Aorta (tissue), 5 donors: ENCODE results near the gene FASLG. TPM values are rescaled to one million over a fixed set of nuclear protein-coding genes. Genes with fewer than 3 reads are reported as not detected.
"Not testable (repeated sequence)": the region's sequence is repeated elsewhere in the genome, so short reads cannot be mapped to it uniquely, and the experiment has no call there.

Experiments used
- ATAC-seq: fragments of 200-7000 bp; cut with Tn5 transposase; one replicate; pipeline ENCODE4 v1.9.1; 2022; ENCODE audit warnings: moderate library complexity; ENCODE audit not compliant: low FRiP score
- DNase-seq, 2 donors: peaks; one replicate each; pipeline ENCODE4 v3.0.0-alpha.2; 2020
- H3K27ac ChIP-seq, 2 donors: one replicate each; pipeline ENCODE4 v1.5.1; 2013; ENCODE audit warnings: low read length in 2 of 2, mild to moderate bottlenecking in 2 of 2, moderate library complexity in 2 of 2, control low read depth in 1 of 2, inconsistent platforms in 1 of 2, low read depth in 1 of 2
- H3K27me3 ChIP-seq, 2 donors: one replicate each; pipeline ENCODE4 v1.6.1; 2013; ENCODE audit warnings: control low read depth in 1 of 2, low read length in 1 of 2, mild to moderate bottlenecking in 1 of 2, moderate library complexity in 1 of 2; ENCODE audit not compliant: insufficient read depth in 2 of 2, control insufficient read depth in 1 of 2
- H3K36me3 ChIP-seq, 2 donors: one replicate each; pipeline ENCODE4 v1.6.1; 2013; ENCODE audit warnings: control low read depth in 1 of 2, low read length in 1 of 2, mild to moderate bottlenecking in 1 of 2; ENCODE audit not compliant: insufficient read depth in 2 of 2, control insufficient read depth in 1 of 2
- H3K4me1 ChIP-seq, 2 donors: one replicate each; pipeline ENCODE4 v1.6.1; 2013; ENCODE audit warnings: low read length in 2 of 2, control low read depth in 1 of 2, mild to moderate bottlenecking in 1 of 2, moderate library complexity in 1 of 2; ENCODE audit not compliant: insufficient read depth in 2 of 2, control insufficient read depth in 1 of 2
- H3K4me3 ChIP-seq, 2 donors: one replicate each; pipeline ENCODE4 v1.5.1; 2013; ENCODE audit warnings: low read length in 2 of 2, control low read depth in 1 of 2, mild to moderate bottlenecking in 1 of 2
- H3K9me3 ChIP-seq: one replicate; pipeline ENCODE4 v1.6.1; 2013; ENCODE audit warnings: mild to moderate bottlenecking, low read length; ENCODE audit not compliant: control insufficient read depth
- WGBS, 2 donors: extraction: QIAGEN DNeasy Blood & Tissue Kit; methylation state at CpG; one replicate each; pipeline ENCODE4 v1.1.7; 2013; 5-methylcytosine and 5-hydroxymethylcytosine counted together
- intact Hi-C, 2 donors: fragments of 100-400 bp; cut with DNase I; formaldehyde crosslinking; loops; one replicate each; pipeline versions ENCODE4 v1.14.2 to v1.15.0; 2022
- long read RNA-seq, 2 donors: library from polyadenylated mRNA; unstranded; transcript quantifications; one replicate each; pipeline ENCODE4 v2.0.0, GENCODE V29; 2020 to 2021
- polyA plus RNA-seq, 2 donors: library from polyadenylated mRNA; stranded (reverse); fragments of 200-250 nt; gene quantifications; one replicate each; pipeline ENCODE4 v1.2.3, GENCODE V29; 2013
- total RNA-seq, 2 donors: library from RNA; stranded (reverse); fragmentation: NEBNext Ultra II Directional; extraction: Animal tissue kit (Norgen Biotek cat#: 25700); gene quantifications; one replicate each; pipeline ENCODE4 v1.2.1, GENCODE V29; 2021
- donor health status: healthy with polysubstance abuse.
- donor health status: Bipolar disorder and iron deficiency.
- donor health status: DM: no; HTN: no; CAD: no.
- donor health status: DM: no; HTN: no; CAD: no.
- donor health status: DM: yes; HTN: yes; CAD: no.

Gene FASLG, protein sequence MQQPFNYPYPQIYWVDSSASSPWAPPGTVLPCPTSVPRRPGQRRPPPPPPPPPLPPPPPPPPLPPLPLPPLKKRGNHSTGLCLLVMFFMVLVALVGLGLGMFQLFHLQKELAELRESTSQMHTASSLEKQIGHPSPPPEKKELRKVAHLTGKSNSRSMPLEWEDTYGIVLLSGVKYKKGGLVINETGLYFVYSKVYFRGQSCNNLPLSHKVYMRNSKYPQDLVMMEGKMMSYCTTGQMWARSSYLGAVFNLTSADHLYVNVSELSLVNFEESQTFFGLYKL
- total RNA-seq (under 1 TPM in 1 of 2 donors, not detected in 1; 0.33 TPM), polyA plus RNA-seq (not detected)
- long read RNA-seq, donor 1: 0 reads
- long read RNA-seq, donor 2: 0 reads

DNA sequence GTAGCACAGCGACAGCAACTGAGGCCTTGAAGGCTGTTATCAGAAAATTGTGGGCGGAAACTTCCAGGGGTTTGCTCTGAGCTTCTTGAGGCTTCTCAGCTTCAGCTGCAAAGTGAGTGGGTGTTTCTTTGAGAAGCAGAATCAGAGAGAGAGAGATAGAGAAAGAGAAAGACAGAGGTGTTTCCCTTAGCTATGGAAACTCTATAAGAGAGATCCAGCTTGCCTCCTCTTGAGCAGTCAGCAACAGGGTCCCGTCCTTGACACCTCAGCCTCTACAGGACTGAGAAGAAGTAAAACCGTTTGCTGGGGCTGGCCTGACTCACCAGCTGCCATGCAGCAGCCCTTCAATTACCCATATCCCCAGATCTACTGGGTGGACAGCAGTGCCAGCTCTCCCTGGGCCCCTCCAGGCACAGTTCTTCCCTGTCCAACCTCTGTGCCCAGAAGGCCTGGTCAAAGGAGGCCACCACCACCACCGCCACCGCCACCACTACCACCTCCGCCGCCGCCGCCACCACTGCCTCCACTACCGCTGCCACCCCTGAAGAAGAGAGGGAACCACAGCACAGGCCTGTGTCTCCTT lies at the start of gene FASLG:
Gene FASLG (plus strand): TSS at position 233 of the 583 bp plus-strand sequence. CDS start 99 bp downstream, at position 332.
- DNase-seq (peak in 1 of 2 donors; percentile 77), ATAC-seq (peak; percentile 36)
- intact Hi-C loops: no loop called here
- H3K4me3 ChIP-seq: no peak within 1 kb of the TSS
- no peak within 1 kb of the TSS for H3K27ac ChIP-seq
- H3K9me3 ChIP-seq: peaks cover 3% of the 10 kb centered on the region
- no peaks in the 10 kb centered on the region for H3K4me1 ChIP-seq
- WGBS, 2 donors: 84 to 92% methylated on average over 11 of the region's 11 CpGs
- no peaks in the 10 kb centered on the region for H3K27me3 ChIP-seq
- no peaks in the 10 kb centered on the region for H3K36me3 ChIP-seq

DNA sequence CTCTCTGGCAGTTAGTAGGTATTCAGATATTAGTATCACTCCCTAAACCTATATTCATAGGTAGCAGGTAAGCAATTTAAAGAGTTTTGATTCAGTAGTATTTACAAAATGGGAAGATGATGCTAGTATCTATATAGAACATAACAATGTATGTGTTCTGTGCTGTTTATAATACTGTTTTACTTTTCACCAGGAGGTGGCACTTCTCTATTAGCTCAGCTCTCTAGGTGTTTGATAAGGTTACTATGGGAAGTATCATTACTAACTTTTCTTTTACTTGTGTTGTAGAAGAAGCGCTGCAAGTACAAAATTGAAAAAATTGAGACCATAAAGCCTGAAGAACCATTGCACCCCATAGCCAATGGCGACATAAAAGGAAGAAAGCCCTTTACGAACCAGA lies 49.4 kb upstream of the FASLG start:
- 94 to 97% methylated on average over 3 of the region's 3 CpGs for WGBS, 2 donors
- no peaks in the 10 kb centered on the region for H3K4me1 ChIP-seq
- ATAC-seq (no peak), DNase-seq (no peak)
- H3K9me3 ChIP-seq: no peaks in the 10 kb centered on the region
- intact Hi-C loops: no loop called here
- no peaks in the 10 kb centered on the region for H3K27me3 ChIP-seq
- H3K36me3 ChIP-seq: no peaks in the 10 kb centered on the region
- H3K4me3 ChIP-seq: no peak overlapping the region
- H3K27ac ChIP-seq: no peak overlapping the region

DNA sequence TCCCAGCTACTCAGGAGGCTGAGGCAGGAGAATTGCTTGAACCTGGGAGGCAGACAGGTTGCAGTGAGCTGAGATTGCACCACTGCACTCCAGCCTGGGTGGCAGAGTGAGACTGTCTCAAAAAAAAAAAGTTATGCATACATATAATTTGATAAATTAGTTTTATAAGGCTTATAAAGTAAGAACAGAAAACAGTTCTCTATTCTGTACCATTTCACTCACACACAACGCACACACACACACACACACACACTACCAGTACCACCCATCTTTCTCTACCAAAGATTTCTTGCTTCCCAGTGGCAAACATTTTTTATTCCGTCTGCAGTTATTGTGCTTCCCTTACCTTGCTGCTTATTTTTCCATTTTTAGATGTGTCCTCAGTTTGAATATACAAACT lies 46.4 kb upstream of the FASLG start:
- intact Hi-C loops: no loop called here
- 91% methylated on average over 2 of the region's 2 CpGs for WGBS, 2 donors
- DNase-seq (no peak), ATAC-seq (no peak)
- no peaks in the 10 kb centered on the region for H3K36me3 ChIP-seq
- no peaks in the 10 kb centered on the region for H3K4me1 ChIP-seq
- peaks cover 2% of the 10 kb centered on the region for H3K9me3 ChIP-seq
- H3K27ac ChIP-seq: no peak overlapping the region
- no peak overlapping the region for H3K4me3 ChIP-seq
- H3K27me3 ChIP-seq: no peaks in the 10 kb centered on the region

DNA sequence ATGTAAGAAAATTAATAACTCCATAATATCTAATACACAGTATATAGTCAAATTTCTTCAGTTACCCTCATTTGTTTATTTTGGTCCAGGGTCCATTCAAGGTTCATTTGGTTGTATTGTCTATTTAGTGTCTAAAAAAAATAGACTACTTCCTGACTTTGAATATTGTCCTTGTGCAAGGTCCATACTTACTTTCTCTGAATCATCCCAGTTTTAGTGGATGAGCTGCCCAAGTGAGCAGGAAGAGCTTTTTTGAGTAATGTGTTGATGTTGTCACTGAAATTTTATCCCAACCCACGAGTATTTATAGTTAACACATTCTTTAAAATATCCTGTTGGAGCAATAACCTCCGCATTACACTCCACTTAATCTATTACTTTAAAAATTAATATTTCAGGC lies 45.6 kb upstream of the FASLG start:
- no peak overlapping the region for H3K4me3 ChIP-seq
- intact Hi-C loops: no loop called here
- H3K4me1 ChIP-seq: no peaks in the 10 kb centered on the region
- peaks cover 2% of the 10 kb centered on the region for H3K9me3 ChIP-seq
- no peaks in the 10 kb centered on the region for H3K36me3 ChIP-seq
- no peak for ATAC-seq
- 85 to 91% methylated on average over 2 of the region's 2 CpGs for WGBS, 2 donors
- H3K27ac ChIP-seq: no peak overlapping the region
- H3K27me3 ChIP-seq: no peaks in the 10 kb centered on the region
- no peak for DNase-seq

DNA sequence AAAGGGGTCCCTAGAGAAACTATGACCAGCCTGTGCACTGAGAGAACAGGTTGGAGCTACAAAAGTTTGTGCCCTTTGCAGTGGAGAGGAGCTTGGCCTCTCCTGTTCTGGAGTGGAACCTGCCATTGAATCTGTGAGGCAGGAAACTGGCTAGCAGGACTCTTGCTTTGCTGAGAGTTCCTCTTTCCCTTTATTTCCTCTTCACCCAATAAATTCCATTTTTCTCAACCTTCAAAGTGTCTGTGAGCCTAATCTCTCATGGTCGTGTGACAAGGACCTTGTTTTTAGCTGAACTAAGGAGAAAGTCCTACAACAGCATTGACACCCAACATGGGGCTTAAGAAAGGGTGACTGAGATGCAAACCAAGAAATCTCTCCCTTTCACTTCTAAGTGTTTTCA lies 42.7 kb upstream of the FASLG start:
- WGBS, 2 donors: 64 to 69% methylated on average over 1 of the region's 1 CpG
- intact Hi-C loops: no loop called here
- DNase-seq: no peak
- H3K27ac ChIP-seq: no peak overlapping the region
- no peak overlapping the region for H3K4me3 ChIP-seq
- no peaks in the 10 kb centered on the region for H3K36me3 ChIP-seq
- peaks cover 5% of the 10 kb centered on the region for H3K9me3 ChIP-seq
- no peaks in the 10 kb centered on the region for H3K27me3 ChIP-seq
- no peak for ATAC-seq
- H3K4me1 ChIP-seq: no peaks in the 10 kb centered on the region

DNA sequence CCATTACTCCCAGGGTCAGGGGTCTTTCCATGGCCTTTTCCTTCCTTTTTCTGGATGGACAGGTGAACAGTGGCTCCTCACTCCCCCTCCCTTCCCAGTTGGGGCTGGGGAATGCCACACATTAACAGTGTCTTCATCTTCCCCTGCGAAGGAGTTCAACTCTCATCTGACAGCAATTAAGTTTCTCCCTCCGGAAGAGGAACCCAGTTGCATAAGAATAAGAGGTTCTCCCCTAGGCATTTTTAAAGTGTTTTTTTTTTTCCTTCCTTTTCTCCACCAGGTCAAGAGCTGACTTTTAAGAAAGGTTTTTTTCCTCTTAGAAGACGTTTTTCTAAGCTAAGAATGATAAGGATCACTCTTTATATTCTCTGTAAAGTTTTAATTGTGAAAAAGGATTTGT lies 42.3 kb upstream of the FASLG start:
- H3K4me1 ChIP-seq: no peaks in the 10 kb centered on the region
- no peaks in the 10 kb centered on the region for H3K36me3 ChIP-seq
- H3K9me3 ChIP-seq: peaks cover 5% of the 10 kb centered on the region
- no peak overlapping the region for H3K27ac ChIP-seq
- no peak for ATAC-seq
- H3K27me3 ChIP-seq: no peaks in the 10 kb centered on the region
- WGBS, 2 donors: 54 to 61% methylated on average over 3 of the region's 3 CpGs
- H3K4me3 ChIP-seq: no peak overlapping the region
- intact Hi-C loops: no loop called here
- DNase-seq: no peak

DNA sequence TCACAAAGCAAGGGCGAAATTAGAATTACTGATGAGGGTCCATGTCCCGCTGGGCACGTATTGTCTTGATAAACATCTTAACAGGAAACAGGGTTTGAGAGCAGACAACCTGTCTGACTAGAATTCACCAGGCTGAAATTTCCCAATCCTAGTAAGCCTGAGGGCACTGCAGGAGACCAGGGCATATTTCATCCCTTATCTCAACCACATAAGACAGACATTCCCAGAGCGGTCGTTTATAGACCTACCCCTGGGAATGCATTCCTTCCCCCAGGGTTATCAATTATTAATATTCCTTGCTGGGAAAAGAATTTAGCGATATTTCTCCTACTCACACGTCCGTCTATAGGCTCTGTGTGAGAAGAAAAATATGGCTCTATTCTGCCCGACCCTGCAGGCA lies 38.3 kb upstream of the FASLG start:
- H3K36me3 ChIP-seq, H3K27me3 ChIP-seq, H3K4me3 ChIP-seq, H3K27ac ChIP-seq, DNase-seq, intact Hi-C loops, ATAC-seq, H3K4me1 ChIP-seq, H3K9me3 ChIP-seq: not testable (repeated sequence)
- 42 to 52% methylated on average over 9 of the region's 9 CpGs for WGBS, 2 donors

DNA sequence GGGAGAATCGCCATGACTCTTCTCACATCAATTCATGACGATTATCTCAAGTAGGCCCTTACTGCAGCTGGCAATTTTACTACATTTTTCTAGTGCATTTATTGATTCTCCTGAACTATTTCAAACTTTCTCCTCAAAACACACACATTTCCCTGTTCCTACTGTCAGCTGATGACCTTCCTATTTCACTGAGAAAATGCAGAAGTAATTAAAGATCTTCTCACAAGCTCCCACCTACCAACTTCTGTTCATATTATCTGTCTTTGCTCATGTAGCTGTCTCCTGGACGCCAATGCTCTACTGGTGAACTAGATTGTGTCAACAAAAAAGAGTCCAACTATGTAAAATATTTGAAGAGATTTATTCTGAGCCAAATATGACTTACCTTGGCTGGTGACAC lies 36.4 kb upstream of the FASLG start:
- Histone ChIP-seq H3K9me3 (peaks cover 4% of the 10 kb centered on the region), H3K4me3 (no peak overlapping the region), H3K27me3 (no peaks in the 10 kb centered on the region), H3K4me1 (no peaks in the 10 kb centered on the region), H3K27ac (no peak overlapping the region), H3K36me3 (no peaks in the 10 kb centered on the region)
- DNase-seq (no peak), ATAC-seq (no peak)
- WGBS, 2 donors: 64 to 67% methylated on average over 3 of the region's 3 CpGs
- intact Hi-C loops: no loop called here

DNA sequence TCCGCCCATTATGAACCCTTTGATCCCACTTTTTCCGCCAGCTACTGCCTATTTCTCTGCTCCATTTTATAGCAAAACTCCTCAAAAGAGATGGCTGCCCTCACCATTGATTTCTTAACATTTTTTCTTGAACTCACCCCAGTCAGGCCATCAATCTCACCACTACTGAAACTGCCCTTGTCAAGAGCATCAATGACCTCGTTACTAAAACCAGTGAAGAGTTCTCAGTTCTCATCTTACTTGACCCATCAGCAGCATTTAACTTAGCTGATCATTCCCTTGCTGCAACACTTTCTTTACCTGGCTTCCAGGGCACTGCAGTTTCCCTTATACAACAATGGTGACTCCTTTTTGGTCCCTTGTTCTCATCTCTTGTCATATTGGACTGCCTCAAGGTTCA lies 35.2 kb upstream of the FASLG start:
- intact Hi-C loops: no loop called here
- H3K36me3 ChIP-seq: no peaks in the 10 kb centered on the region
- WGBS, 2 donors: 76 to 78% methylated on average over 3 of the region's 3 CpGs
- no peaks in the 10 kb centered on the region for H3K27me3 ChIP-seq
- H3K9me3 ChIP-seq: peaks cover 4% of the 10 kb centered on the region
- no peak overlapping the region for H3K27ac ChIP-seq
- ATAC-seq (no peak), DNase-seq (no peak)
- no peak overlapping the region for H3K4me3 ChIP-seq
- no peaks in the 10 kb centered on the region for H3K4me1 ChIP-seq
